Posterior vena cava (tissue), 2 donors: ENCODE measurements around the gene SLC25A3. TPM values are rescaled to one million over a fixed set of nuclear protein-coding genes. Genes with fewer than 3 reads are reported as not detected.
"Not testable (repeated sequence)": the region's sequence is repeated elsewhere in the genome, so short reads cannot be mapped to it uniquely, and the experiment has no call there.

Source experiments
- DNase-seq: peaks from one replicate; pipeline ENCODE4 v3.0.0-alpha.2; 2020; ENCODE audit warnings: low spot score
- intact Hi-C, 2 donors: fragments of 100-400 bp; cut with DNase I; formaldehyde crosslinking; loops; one replicate each; pipeline versions ENCODE4 v1.14.1 to v1.14.2; 2022 to 2023
- total RNA-seq, 2 donors: library from RNA; stranded (reverse); fragmentation: NEBNext Ultra II Directional; extraction: Animal tissue kit (Norgen Biotek cat#: 25700); gene quantifications; one replicate each; pipeline ENCODE4 v1.2.1, GENCODE V29; 2021
- donor health status: DM: yes; HTN: yes; CAD: no.
- donor health status: DM: yes; HTN: yes; CAD: no.

The SLC25A3 gene
- total RNA-seq, 2 donors from 2014 or later = 319 to 337 TPM

DNA sequence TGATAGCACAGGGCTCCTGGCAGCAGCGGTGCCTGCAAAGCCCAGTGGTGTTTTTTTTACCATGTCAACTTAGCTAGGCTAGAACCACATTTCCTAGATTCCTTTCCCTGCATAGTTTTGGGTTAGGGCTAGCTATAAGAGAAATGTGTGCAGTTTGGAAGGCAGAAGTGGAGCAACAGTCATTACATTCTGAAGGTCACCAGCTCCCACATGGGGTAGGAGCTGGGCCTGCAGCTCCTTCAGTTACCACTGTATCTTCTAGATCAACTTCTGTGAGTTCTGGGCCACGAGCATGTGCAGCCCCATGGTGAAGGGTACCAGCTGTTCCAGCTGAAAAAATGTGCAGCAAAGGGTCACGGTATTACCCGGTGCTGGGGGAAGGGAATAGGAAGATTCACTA is 2.3 kb upstream of the SLC25A3 start:
- peak; percentile 81 for DNase-seq
- intact Hi-C loops = loop anchor here (10.0 kb wide), 1 partner anchor 54 kb away; the partner anchor contains the start of genes APAF1 (in 2 of the 2) and IKBIP (in 2 of the 2)

DNA sequence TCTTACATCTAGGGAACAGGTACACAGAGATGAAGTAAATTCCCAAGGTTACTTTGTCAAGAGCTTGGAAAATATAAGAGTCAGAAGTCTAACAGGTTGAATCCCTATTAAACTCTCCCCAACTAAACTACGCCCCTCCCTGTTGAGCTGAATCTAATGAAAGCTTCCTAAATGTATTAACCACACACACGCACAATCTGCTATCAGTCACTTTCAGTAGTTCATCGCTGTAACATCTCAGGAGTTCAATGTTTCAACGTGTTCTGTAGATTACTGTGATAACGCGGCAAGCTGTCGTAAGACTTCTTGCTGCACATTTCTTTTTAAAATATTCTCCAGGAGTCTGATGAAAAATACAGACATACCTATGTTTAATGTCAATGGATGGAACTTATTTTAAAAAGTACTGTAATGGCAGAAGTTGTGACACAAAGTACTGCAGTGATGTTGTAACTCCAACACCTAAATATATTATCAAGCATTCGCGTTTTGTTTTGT is 612 bp upstream of the SLC25A3 start:
- DNase-seq = no peak
- intact Hi-C loops = loop anchor here (10.0 kb wide), 1 partner anchor 52 kb away; the partner anchor contains the start of genes APAF1 (in 2 of the 2) and IKBIP (in 2 of the 2)

DNA sequence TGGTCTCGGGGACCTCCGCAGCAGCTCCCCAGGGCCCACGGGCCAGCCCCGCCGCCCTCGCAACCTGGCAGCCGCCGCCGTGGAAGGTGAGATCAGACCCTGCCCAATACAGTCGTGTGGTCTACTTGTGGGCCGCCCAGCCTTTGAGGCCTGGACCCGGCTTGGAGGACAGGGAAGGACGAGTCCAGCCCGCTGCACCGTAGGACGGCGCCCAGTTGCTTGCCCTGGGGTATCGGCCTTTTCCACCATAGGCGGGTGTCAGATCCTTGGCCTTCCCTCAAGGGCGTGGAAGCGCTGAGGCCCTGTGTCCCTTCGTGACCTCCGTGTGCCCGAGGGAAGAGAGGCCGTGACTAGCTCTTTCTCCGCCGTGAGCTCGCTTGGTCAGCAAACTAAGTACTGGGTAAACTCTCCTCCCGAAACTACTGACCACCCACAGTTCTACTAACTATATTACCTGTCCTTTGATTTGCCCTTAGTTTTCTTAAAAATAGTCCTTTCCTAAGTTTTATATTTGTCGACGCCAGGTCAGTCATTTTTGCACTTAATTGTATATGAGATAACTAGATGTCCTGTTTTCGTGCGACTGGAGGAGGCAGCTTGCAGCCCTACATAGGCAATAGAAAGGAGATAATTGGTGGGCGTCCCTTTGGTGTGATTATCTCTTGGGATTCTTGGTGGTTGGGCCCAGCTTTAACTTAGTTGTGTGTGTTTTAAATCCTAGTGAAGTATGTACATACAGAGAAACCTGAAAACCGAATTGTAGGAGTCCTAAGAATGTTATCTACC is 757 bp downstream of the SLC25A3 start:
- DNase-seq = peak; percentile 88
- intact Hi-C loops = loop anchor here (10.0 kb wide), 1 partner anchor 51 kb away; the partner anchor contains the start of genes APAF1 (in 2 of the 2) and IKBIP (in 2 of the 2)

DNA sequence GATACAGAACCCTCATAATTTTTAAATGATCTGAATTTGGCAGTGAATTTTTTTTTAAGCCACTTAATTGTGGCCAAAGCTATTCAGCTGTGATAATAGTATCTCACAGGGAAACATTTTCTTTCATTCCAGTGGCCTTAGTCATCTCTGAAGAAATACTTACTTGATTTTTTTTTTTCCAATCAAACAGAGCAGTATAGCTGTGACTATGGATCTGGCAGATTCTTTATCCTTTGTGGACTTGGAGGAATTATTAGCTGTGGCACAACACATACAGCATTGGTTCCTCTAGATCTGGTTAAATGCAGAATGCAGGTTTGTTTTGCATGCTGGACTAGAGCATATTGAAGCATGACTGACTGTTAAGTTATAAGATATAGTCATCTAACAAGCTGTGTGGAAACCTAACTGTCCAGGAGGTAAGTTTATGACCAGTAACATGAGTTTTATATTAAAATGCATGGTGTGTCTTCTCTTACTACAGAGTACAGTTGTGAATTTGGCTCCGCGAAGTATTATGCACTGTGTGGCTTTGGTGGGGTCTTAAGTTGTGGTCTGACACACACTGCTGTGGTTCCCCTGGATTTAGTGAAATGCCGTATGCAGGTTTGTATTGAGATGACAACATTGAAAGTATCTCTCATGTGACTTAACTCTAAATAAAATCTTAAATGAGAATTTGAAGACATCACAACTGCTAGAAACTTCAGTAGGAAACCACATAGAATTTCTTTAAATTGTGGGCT is 1.9 kb downstream of the SLC25A3 start:
- intact Hi-C loops = loop anchor here (10.0 kb wide), 1 partner anchor 49 kb away; the partner anchor contains the start of genes APAF1 (in 2 of the 2) and IKBIP (in 2 of the 2)

DNA sequence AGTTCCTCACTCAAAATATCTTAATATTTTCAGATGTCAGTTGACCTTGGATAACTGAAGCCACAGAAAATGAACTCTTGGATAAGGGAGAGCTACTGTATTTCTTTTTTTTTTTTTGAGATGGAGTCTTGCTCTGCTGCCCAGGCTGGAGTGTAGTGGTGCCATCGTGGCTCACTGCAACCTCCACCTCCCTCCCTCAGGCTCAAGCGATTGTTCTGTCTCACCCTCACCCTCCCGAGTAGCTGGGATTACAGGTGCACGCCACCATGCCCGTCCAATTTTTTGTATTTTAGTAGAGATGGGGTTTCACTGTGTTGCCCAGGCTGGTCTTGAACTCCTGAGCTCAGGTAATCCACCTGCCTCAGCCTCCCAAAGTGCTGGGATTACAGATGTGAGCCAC is 3.8 kb downstream of the SLC25A3 start:
- intact Hi-C loops = loop anchor here (10.0 kb wide), 1 partner anchor 47 kb away; the partner anchor contains the start of genes APAF1 (in 2 of the 2) and IKBIP (in 2 of the 2)
- DNase-seq = not testable (repeated sequence)

More for the DNA sequence above, 1.9 kb downstream of the SLC25A3 start:
- DNase-seq = no peak

DNA sequence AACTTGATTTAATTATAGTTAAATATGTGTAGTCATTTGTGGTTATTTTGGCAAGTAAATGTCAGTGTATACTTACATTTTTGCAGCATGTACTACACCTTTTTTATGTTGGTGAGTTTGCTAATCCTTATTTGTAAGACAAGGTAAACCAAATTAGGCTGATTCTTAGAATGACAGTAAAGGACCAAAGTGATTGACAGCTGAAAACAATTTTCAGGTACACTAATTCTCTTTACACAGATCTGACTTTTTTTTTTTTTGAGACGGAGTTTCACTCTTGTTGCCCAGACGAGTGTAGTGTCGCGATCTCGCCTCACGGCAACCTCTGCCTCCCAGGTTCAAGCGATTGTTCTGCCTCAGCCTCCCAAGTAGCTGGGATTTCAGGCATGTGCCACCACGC is 8.4 kb downstream of the SLC25A3 start:
- DNase-seq = no peak
- intact Hi-C loops = no loop called here

DNA sequence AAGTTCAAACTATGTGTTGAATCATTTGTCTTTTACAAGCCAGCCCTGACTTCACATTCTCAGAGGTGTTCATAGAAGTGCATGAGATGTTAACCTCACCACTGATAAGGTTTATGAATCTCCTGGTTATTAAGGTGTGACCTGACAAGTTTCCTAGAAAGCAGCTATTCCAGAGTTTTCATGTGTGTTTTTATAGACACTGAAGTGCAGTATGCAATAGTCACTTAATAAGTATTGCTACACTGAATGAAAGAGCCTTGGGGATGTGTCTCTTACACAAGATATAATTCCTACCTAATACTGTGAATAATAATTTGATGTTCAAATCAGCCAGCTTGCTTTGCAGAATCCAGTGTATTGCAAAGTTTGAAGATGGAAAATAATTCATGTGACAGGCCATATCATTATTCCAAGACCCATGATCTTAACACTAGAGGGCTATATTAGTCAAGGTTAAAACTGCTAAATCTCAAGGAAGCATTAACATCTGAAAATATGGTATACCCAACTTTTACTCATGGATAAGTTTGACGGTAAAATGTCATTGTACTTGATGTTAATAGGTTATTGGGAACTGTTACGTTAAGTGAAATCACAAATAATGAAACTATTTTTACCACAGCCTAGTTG is 13.0 kb downstream of the SLC25A3 start:
- intact Hi-C loops = no loop called here
- no peak for DNase-seq

DNA sequence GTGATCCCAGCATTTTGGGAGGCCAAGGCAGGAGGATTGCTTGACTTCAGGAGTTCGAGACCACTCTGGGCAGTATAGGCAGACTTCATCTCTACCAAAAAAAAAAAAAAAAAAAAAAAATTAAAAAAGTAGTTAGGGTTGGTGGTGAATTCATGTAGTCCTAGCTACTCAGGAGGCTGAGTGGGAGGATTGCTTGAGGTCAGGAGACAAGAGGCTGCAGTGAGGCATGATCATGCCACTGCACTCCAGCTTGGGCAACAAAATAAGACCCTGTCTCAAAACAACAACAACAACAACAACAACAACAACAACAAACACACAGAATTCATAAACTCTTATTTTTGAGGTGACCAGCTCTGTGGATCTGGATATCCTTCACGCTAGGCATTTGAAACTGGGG is 17.1 kb downstream of the SLC25A3 start:
- intact Hi-C loops = no loop called here
- DNase-seq = no peak

DNA sequence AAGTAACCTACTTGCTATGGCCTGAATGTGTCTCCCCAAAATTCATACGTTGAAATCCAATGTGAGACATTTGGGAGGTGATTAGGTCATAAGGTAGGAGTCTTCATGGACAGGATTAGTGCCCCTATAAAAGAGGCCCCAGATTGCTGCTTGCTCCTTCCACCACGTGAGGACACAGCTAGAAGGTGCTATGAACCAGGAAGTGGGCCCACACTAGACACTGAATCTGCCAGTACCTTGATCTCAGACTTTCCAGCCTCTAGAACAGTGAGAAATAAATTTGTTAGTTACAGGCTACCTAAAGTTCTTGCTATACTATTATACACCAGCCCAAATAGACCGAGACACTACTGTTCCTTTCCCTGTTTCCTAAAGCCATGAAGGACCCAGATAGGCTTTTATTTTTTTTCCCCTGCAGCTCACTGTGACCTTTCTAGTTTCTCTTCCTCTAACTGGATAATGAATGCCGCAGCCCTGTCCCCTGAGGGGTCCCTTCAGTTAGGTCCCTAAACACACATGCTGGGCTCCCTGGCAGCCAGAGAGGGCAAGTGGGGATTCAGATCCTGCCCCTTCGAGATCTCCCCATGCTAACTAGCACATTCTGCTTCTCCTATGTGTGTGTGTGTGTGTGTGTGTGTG is 19.3 kb downstream of the SLC25A3 start:
- intact Hi-C loops = no loop called here
- no peak for DNase-seq

DNA sequence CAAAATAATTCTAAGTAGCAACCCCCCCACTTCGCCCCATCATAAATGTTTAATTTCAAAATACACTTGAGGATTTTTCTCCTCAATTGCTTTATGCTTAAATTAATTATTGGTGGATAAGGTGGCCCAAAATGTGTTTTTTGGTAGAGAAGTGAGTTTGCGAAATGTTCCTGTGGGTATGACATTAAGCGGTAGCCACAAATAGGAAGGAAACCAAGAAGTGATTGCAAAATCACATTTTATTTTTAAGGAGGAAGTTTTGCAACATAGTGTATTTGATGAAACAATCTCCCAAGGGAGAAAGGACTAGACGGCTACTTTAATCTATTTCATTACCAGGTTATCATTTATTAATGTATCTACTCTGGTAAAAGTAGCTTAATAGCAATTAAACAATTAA is 25.5 kb downstream of the SLC25A3 start:
- intact Hi-C loops = no loop called here
- no peak for DNase-seq

DNA sequence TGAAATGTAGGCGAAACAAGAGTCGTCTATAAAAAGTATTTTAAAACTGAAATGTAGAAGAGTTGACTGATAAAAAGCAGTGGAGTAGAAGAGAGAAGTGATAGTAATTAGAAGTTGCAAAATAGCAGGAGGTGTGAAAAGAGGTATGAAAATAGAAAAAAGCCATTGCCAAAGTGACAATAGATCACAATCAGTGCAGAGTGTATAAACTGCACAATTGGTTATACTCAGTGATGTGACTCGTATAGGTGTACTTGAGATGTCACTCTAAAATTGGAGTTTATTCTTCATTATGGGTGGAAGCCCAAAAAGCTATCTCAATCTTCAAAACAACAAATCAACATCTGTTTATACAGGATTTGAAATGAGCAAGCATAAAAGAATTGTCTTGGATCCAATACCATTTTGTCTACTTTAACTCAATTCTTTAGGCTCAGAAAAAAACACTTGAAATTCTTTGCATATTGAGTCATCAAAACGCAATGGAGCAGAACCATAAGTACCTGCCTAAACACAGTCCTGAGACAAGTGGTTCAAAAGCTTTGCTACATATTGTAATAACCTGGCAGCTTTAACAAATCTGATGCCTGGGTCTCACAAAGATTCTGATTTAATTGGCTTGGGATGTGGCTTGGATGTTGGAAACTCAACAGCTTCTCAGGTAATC is 42.3 kb downstream of the SLC25A3 start:
- intact Hi-C loops = no loop called here
- DNase-seq = no peak

DNA sequence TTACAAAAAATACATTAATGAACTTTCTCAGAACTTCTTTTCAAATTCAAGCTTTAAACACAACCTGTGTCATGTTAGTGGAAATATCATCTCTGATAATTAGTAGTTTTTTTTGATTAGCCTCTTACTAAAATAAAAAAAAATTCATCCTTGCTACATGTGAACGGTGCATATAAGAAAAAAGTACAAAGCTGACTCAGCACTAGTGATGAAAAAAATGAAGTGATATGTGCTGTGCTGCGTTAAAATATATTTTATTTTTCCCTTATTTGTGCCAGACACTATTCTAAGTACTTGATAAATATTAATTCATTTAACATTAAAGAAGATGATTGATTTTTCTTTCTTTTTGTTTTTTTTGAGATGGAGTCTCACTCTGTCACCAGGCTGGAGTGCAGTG is 43.6 kb downstream of the SLC25A3 start:
- DNase-seq = no peak
- intact Hi-C loops = no loop called here

DNA sequence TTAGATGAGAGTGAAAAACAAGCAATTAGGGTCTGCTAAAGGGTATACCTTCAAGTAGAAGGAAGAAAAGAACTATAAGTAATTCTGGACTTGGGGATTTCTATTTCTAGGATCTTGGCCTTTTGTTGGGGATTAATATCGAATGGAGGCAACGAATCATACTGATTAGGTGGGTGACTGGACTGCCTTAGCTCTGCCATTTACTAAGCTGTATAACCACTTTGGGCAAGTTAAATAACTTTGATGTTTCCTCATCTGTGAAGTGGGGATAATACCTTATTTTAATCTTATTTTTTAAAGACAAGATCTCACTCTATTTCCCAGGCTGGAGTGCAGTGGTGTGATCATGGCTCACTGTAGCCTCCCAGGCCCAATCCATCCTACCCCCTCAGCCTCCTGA is 44.5 kb downstream of the SLC25A3 start:
- intact Hi-C loops = no loop called here

DNA sequence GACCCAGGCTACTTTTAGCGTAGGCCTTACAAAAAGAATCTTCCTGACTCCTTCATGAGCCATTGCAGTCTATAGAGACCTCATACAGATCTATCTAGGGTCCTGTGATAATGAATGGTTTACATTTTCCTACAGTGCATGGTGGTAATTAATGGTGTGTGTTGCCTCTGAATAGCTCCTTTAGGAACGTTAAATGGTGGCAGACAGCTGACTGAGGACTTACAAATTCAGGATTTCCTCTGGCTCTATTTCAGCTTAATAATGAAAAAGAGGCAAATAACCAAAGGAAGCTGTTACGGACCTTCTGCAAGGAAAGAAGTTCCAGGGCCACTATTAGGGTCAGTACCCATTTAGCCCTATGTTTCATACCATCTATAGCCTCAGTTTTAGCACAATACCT is 46.0 kb downstream of the SLC25A3 start:
- no peak for DNase-seq
- intact Hi-C loops = no loop called here

More for the DNA sequence above, 44.5 kb downstream of the SLC25A3 start:
- DNase-seq = no peak

DNA sequence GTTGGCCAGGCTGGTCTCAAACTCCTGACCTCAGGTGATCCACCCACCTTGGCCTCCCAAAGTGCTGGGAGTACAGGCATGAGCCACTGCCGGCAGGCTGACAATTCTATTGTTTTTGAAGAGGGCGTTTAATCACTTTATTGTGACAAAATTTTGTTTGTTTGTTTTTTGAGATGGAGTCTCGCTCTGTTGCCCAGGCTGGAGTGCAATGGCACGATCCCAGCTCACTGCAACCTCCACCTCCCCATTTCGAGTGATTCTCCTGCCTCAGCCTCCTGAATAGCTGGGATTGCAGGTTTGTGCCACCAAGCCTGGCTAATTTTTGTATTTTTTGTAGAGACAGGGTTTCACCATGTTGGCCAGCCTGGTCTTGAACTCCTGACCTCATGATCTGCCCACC is 49.3 kb downstream of the SLC25A3 start:
- intact Hi-C loops = loop anchor here (10.0 kb wide), 1 partner anchor 48 kb away; the partner anchor contains the start of gene SLC25A3 (in 2 of the 2)

DNA sequence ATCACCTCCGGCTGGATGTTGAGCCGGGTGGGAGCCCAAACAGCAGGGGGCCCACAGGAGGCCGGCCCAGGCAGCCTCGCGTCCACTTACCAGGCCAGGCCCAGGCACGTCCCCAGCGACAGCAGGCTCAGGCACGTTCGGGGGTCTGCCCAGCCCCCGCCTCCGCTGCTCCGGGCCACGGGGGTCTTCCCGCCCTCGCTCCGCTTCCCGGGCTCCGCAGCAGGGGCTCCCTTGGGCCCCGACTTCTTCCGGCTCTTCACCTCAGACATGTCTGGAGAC is 50.9 kb downstream of the SLC25A3 start:
- intact Hi-C loops = loop anchor here (10.0 kb wide), 1 partner anchor 50 kb away; the partner anchor contains the start of gene SLC25A3 (in 2 of the 2)
- DNase-seq = peak; percentile 84

More for the DNA sequence above, 49.3 kb downstream of the SLC25A3 start:
- not testable (repeated sequence) for DNase-seq

DNA sequence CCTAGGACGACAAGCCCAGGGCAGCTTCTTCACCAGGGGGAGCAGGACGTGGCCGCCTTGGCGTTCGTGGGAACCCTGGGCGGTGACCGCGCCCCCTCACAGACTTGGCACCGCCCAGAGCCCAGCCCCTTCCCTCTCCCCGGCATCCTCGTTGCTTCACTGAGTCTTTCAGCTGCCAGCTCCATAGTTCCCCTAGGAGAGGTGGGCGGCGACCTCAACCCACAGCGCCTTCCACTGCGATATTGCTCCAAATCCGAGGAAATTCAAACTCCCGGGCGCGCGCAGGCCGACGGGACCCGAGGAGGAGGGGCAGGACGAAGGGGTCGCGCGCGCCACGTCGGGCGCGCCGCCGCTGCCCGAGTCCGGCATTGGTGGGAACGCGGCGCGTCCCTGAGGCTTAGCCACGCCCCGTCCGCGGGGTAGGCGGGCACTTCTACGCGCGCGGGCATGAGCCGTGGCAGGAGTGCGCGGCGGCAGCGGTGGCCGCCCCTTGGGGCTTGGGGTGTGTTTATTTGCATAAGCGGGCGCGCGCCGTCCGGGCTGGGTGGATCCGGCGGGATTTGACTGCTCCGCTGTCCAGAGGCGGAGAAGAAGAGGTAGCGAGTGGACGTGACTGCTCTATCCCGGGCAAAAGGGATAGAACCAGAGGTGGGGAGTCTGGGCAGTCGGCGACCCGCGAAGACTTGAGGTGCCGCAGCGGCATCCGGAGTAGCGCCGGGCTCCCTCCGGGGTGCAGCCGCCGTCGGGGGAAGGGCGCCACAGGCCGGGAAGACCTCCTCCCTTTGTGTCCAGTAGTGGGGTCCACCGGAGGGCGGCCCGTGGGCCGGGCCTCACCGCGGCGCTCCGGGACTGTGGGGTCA is 51.5 kb downstream of the SLC25A3 start, which contains the start of the genes APAF1 and IKBIP:
APAF1 (plus strand) TSS at position 579 of the 860 bp plus-strand sequence. CDS start 3,070 bp downstream, outside the sequence.
IKBIP (minus strand) TSS at position 77 of the 860 bp plus-strand sequence. CDS start 87 bp downstream, outside the sequence.
- DNase-seq = peak; percentile 99
- intact Hi-C loops = loop anchor here (10.0 kb wide), 1 partner anchor 50 kb away; the partner anchor contains the start of gene SLC25A3 (in 2 of the 2)
